A673 (cell line): Measurements from ENCODE around the gene MEGF11.

ENCODE experiments used
- EZH2 ChIP-seq: fragments of 200-600 bp; sonication (generic); IDR thresholded peaks from 2 replicates; pipeline ENCODE4 v1.6.1; 2017; ENCODE audit warnings: borderline replicate concordance, low read depth, mild to moderate bottlenecking, mixed read lengths, antibody characterized with exemption, low read length; ENCODE audit not compliant: poor library complexity, severe bottlenecking
- TF ChIP-seq, protein P1 (sequence below): fragments of 300-800, 200-600 bp; sonication (generic); conservative IDR thresholded peaks from 2 replicates; pipeline ENCODE4 v1.5.1; 2017; ENCODE audit warnings: low read depth, mild to moderate bottlenecking, antibody characterized with exemption, low read length, moderate library complexity, mixed read lengths

DNA sequence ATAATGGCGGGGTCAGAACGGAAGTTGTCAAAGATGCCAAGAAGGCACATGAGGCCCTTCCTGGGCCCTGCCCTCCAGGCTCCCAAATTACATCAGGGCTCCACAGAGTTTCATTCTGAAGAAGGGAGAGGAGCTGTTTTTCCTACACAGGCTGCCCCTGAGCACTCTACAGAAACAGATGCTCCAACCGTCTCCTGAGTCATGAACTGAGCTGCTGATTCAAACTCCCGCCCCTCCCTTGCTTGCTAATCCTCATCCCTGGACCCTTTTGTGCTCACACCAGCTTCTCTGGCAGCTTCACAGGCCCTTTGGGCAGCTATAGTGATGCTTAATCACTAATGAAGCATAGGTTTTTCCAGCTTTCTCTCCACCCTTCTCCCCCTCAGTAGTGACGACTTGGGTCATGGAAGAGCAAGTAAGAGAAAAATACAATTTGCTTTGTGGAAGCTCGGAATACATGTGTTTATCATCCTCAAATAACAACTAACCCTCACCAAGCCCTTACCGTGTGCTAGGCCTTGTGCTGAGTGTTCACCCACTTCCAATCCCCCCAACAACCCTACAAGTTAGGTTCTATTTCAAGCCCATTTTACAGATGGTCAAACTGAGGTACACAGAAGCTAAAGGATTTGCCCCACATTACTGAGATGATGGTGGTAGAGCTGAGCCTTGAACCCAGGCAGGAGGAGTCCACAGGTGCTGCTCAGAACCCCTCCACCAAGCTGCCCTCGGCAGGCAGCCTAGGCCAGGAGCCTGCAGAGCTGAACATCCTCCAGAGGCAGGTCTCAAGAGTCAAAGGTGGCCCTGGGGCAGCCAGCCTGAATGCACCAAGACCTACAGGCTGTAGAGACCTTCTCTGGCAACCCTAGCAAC, 21.9 kb downstream of the MEGF11 start:
- TF ChIP-seq, protein P1, sequence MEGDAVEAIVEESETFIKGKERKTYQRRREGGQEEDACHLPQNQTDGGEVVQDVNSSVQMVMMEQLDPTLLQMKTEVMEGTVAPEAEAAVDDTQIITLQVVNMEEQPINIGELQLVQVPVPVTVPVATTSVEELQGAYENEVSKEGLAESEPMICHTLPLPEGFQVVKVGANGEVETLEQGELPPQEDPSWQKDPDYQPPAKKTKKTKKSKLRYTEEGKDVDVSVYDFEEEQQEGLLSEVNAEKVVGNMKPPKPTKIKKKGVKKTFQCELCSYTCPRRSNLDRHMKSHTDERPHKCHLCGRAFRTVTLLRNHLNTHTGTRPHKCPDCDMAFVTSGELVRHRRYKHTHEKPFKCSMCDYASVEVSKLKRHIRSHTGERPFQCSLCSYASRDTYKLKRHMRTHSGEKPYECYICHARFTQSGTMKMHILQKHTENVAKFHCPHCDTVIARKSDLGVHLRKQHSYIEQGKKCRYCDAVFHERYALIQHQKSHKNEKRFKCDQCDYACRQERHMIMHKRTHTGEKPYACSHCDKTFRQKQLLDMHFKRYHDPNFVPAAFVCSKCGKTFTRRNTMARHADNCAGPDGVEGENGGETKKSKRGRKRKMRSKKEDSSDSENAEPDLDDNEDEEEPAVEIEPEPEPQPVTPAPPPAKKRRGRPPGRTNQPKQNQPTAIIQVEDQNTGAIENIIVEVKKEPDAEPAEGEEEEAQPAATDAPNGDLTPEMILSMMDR, result no peak
- TF ChIP-seq EZH2, result no peak
